B cell (primary cell): ENCODE results near the gene SNX32.

Experiments used
- EZH2 ChIP-seq: IDR thresholded peaks from 2 replicates; pipeline ENCODE4 v1.6.1; 2012; ENCODE audit warnings: borderline replicate concordance, low read depth, mild to moderate bottlenecking, moderate library complexity, low read length; ENCODE audit not compliant: insufficient read depth, poor library complexity, severe bottlenecking
- TF ChIP-seq, protein P1 (sequence below): fragments of 200-600 bp; IDR thresholded peaks from one replicate; pipeline ENCODE4 v1.8.0; 2022; ENCODE audit warnings: antibody characterized with exemption, mild to moderate bottlenecking

DNA sequence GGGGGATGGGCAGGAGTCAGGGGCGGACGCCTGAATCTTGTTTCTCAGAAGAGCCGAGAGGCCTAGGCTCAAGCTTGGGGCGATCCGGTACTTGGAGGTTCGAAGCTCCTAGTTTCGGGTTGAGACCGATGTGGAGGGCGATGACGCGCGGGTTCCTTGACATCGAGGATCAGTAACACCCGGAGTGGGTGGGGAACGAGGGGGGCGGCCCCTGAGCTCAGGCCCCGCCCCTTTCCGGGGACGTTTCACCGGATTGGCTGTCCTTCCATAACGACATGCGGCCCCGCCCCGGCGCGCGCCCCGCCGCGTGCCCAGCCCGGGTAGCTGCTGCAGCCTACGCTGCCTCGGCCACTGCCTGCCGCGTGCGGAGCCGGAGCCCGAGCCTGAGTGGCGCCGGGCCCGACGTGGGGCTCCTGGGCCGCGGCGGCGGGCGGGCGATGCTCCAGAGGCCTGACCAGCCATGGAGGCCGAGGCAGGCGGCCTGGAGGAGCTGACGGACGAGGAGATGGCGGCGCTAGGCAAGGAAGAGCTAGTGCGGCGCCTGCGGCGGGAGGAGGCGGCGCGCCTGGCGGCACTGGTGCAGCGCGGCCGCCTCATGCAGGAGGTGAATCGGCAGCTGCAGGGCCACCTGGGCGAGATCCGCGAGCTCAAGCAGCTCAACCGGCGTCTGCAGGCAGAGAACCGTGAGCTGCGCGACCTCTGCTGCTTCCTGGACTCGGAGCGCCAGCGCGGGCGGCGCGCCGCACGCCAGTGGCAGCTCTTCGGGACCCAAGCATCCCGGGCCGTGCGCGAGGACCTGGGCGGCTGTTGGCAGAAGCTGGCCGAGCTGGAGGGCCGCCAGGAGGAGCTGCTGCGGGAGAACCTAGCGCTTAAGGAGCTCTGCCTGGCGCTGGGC is 56.8 kb downstream of the SNX32 start, which contains the start of gene CCDC85B:
- TF ChIP-seq, protein P1, sequence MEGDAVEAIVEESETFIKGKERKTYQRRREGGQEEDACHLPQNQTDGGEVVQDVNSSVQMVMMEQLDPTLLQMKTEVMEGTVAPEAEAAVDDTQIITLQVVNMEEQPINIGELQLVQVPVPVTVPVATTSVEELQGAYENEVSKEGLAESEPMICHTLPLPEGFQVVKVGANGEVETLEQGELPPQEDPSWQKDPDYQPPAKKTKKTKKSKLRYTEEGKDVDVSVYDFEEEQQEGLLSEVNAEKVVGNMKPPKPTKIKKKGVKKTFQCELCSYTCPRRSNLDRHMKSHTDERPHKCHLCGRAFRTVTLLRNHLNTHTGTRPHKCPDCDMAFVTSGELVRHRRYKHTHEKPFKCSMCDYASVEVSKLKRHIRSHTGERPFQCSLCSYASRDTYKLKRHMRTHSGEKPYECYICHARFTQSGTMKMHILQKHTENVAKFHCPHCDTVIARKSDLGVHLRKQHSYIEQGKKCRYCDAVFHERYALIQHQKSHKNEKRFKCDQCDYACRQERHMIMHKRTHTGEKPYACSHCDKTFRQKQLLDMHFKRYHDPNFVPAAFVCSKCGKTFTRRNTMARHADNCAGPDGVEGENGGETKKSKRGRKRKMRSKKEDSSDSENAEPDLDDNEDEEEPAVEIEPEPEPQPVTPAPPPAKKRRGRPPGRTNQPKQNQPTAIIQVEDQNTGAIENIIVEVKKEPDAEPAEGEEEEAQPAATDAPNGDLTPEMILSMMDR, result peak; percentile 33
- TF ChIP-seq EZH2, result no peak
